GM18526 (cell line): Measurements from ENCODE around the gene PRDM16.

Source experiments
- POLR2A ChIP-seq: IDR thresholded peaks from 3 replicates; pipeline ENCODE4 v1.6.1; 2011; ENCODE audit not compliant: insufficient read length; ENCODE audit errors: extremely low read depth

Gene PRDM16

GRCh38 chr1:3198371-3199271 lies 129.6 kb downstream of the PRDM16 start:
- no peak for TF ChIP-seq POLR2A

GRCh38 chr1:3204725-3205124 lies 135.7 kb downstream of the PRDM16 start:
- no peak for TF ChIP-seq POLR2A

- TF ChIP-seq POLR2A = no peak
These were observed 136.8 kb downstream of the PRDM16 start for GRCh38 chr1:3205815-3206214.

GRCh38 chr1:3206696-3207095 lies 137.7 kb downstream of the PRDM16 start:
- no peak for TF ChIP-seq POLR2A

- no peak for TF ChIP-seq POLR2A
These were observed 138.3 kb downstream of the PRDM16 start for GRCh38 chr1:3207217-3207848.

- TF ChIP-seq POLR2A = no peak
These were observed 139.8 kb downstream of the PRDM16 start for GRCh38 chr1:3208819-3209200.

- no peak for TF ChIP-seq POLR2A
These were observed 140.2 kb downstream of the PRDM16 start for GRCh38 chr1:3209201-3209600.

GRCh38 chr1:3211582-3212375 lies 142.8 kb downstream of the PRDM16 start:
- TF ChIP-seq POLR2A = no peak

GRCh38 chr1:3212453-3213355 lies 143.7 kb downstream of the PRDM16 start:
- no peak for TF ChIP-seq POLR2A

- no peak for TF ChIP-seq POLR2A
These were observed 144.7 kb downstream of the PRDM16 start for GRCh38 chr1:3213730-3214129.

- TF ChIP-seq POLR2A = no peak
These were observed 146.4 kb downstream of the PRDM16 start for GRCh38 chr1:3215198-3216014.

GRCh38 chr1:3216015-3216391 lies 147.0 kb downstream of the PRDM16 start:
- TF ChIP-seq POLR2A = no peak

- no peak for TF ChIP-seq POLR2A
These were observed 148.2 kb downstream of the PRDM16 start for GRCh38 chr1:3217181-3217641.
